Endometrium (tissue), 2 donors: Measurements from ENCODE around the gene GNL1.
"Not testable (repeated sequence)": the region's sequence is repeated elsewhere in the genome, so short reads cannot be mapped to it uniquely, and the experiment has no call there.

Source experiments
- FAIRE-seq: peaks from 2 replicates; lab custom pipeline; 2012; peaks lifted over from hg19 to GRCh38; lab: Jason Lieb, UNC
- donor health status: control.
- donor health status: control.

The GNL1 gene, protein sequence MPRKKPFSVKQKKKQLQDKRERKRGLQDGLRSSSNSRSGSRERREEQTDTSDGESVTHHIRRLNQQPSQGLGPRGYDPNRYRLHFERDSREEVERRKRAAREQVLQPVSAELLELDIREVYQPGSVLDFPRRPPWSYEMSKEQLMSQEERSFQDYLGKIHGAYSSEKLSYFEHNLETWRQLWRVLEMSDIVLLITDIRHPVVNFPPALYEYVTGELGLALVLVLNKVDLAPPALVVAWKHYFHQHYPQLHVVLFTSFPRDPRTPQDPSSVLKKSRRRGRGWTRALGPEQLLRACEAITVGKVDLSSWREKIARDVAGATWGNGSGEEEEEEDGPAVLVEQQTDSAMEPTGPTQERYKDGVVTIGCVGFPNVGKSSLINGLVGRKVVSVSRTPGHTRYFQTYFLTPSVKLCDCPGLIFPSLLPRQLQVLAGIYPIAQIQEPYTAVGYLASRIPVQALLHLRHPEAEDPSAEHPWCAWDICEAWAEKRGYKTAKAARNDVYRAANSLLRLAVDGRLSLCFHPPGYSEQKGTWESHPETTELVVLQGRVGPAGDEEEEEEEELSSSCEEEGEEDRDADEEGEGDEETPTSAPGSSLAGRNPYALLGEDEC

DNA sequence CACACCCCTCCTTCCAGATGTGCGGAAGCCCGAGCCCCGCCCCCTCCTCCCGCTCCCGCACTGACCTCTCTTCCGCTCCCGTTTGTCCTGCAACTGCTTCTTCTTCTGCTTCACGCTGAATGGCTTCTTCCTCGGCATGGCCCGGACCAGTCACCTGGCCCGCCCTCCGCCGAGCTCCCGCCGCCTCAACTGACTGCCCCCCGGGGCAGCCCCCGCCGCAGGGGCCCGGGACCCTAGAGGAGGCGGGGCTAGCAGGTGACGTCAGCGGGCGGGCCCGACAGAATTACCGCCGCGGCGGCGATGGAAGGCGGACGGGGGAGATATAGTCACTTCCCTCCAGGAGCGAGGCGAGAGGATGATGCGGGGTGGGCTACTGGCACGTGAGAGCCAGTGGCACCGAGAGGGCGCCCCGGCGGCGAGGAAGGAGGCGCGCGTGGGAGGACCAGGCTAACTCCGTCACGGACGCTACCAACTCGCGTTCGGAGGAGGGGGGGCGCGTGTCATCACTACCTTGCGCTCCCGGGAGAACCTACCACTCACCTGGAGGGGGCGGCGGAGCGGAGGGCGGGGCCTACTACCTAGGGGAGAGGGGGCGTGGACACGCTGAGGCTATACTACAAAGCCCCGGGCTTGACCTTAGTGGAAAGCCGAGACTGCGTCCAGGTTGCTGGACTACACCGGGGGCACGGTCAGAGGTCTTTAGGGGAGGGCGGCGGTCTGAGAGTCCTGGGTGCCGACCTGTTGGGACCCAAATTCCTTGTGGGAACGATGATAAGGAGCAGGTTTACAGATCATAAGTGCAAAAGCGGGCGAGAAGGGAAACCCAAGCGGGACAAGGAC lies at the start of gene GNL1:
TSS of gene GNL1 (minus strand) at position 424 of the 840 bp plus-strand sequence. CDS start at position 138, 286 bp downstream.
- FAIRE-seq: no peak

- FAIRE-seq: no peak
Observed at GRCh38 chr6:30603961-30604360, 47.7 kb upstream of the GNL1 start.

- no peak for FAIRE-seq
Observed at GRCh38 chr6:30601815-30602641, 45.7 kb upstream of the GNL1 start.

- FAIRE-seq: no peak
Observed at GRCh38 chr6:30601436-30601814, 45.1 kb upstream of the GNL1 start.

DNA sequence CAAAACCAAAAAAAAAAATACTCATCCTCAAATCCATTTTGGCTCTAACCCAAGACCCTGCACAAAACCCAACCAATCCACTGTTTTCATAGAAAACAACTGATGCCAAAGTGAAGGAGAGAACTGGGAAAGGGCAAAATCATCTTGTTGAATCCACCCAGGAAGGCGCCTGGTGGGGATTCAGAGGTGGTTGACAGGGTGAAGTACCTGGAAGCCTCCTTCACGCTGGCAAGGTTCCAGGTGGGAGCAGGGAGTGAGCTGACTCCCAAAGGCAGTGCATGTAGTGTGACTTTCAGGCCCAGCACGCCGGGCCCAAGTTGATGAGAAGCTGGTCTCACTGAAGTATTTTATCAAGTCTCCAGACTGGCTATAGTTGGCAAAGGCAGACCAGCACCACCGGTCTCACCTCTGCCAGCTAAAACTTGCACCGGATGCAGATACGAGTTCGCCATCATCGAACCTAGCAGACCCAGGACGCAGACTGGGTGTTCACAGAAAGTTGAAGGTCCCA lies 44.2 kb upstream of the GNL1 start:
- no peak for FAIRE-seq

GRCh38 chr6:30599625-30600324 lies 43.5 kb upstream of the GNL1 start:
- no peak for FAIRE-seq

- FAIRE-seq: no peak
Observed at GRCh38 chr6:30598912-30599624, 42.8 kb upstream of the GNL1 start.

- not testable (repeated sequence) for FAIRE-seq
Observed at GRCh38 chr6:30597315-30598144, 41.2 kb upstream of the GNL1 start.

GRCh38 chr6:30592287-30592686 lies 36.0 kb upstream of the GNL1 start:
- FAIRE-seq: no peak

- no peak for FAIRE-seq
Observed at GRCh38 chr6:30591008-30591407, 34.7 kb upstream of the GNL1 start.

- no peak for FAIRE-seq
Observed at GRCh38 chr6:30590509-30590908, 34.2 kb upstream of the GNL1 start.

DNA sequence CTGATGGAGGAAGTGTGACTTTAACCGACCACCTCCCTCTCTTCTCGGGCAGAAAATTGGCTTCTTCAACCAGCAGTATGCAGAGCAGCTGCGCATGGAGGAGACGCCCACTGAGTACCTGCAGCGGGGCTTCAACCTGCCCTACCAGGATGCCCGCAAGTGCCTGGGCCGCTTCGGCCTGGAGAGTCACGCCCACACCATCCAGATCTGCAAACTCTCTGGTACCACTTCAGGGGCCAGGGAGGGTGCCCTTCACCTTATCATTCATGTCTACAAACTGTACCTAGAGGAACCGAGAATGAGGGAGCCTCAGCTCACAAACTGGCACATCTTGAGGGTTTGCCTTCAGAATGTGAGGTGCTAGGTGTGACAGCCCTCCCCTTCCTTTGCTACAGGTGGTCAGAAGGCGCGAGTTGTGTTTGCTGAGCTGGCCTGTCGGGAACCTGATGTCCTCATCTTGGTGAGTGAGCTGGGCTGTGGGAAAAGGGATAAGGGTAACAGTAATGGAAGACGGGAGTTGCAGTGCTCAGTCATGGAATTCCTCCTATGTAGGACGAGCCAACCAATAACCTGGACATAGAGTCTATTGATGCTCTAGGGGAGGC lies 33.6 kb upstream of the GNL1 start:
- FAIRE-seq: no peak

GRCh38 chr6:30583921-30584320 lies 27.6 kb upstream of the GNL1 start:
- FAIRE-seq: no peak

GRCh38 chr6:30578051-30578450 lies 21.8 kb upstream of the GNL1 start:
- FAIRE-seq: no peak

GRCh38 chr6:30573113-30573512 lies 16.8 kb upstream of the GNL1 start:
- FAIRE-seq: no peak

- FAIRE-seq: no peak
Observed at GRCh38 chr6:30572148-30572547, 15.9 kb upstream of the GNL1 start.

DNA sequence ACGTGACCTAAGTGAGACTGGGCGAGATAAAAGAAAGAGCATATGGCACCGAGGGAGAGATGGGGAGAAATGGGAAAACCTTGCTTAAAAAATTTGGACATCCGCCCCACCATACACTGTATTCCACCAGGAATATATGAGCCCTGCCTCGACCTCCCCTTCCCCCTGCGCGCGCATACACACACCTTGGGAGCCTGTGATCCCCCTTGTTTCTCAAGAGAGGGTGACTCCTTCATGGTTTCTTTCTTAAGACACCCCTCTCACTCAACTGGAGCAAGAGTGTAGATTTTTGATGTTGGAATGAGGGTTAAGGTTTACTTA lies 15.4 kb upstream of the GNL1 start:
- FAIRE-seq: no peak

- peak; percentile 92 for FAIRE-seq
Observed at GRCh38 chr6:30571075-30571761, 14.9 kb upstream of the GNL1 start, which contains the start of gene ABCF1. TSS of gene ABCF1 (plus strand) at chr6:30571442. CDS start at chr6:30571488, 46 bp downstream.

DNA sequence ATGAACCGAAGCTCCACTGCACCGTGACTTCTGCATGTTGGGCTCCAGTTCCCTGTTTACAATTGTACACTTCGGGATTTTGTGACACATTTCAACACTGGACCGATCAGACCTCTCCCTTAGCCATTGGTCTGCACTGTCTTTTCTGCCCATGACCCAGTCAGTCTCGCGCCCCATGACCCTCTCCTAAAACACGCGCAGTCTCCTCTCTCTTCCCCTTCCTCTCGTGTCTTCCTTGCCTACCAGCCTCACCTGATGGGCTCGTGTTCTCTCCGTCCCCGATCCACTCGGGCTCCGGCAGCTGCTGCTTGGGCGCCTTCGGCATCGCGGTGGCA lies 14.4 kb upstream of the GNL1 start:
- no peak for FAIRE-seq
